GM23338 (cell line): ENCODE measurements around the gene HS6ST1. TPM values are rescaled to one million over a fixed set of nuclear protein-coding genes. Genes with fewer than 3 reads are reported as not detected.
A peak's percentile ranks its signal among the peaks of the same experiment; 100 is the strongest.

ENCODE experiments used
- ATAC-seq: fragments of 200-7000 bp; cut with Tn5 transposase; 3 replicates; pipeline ENCODE4 v1.9.1; 2020
- DNase-seq: peaks from one replicate; pipeline ENCODE4 v3.0.0-alpha.2; 2015; ENCODE audit warnings: low spot score
- H2AFZ ChIP-seq: fragments of 200-600 bp; sonication (generic); 2 replicates; pipeline ENCODE4 v1.8.0; 2016; ENCODE audit warnings: antibody characterized with exemption, mild to moderate bottlenecking, moderate library complexity
- H3F3A ChIP-seq: fragments of 200-600 bp; sonication (generic); replicated peaks from 2 replicates; pipeline ENCODE4 v1.8.0; 2017; ENCODE audit warnings: antibody characterized with exemption, mixed run types, low read depth
- H3K27ac ChIP-seq: fragments of 200-600 bp; sonication (generic); 2 replicates; pipeline ENCODE4 v1.6.1; 2016; ENCODE audit warnings: low read depth
- H3K27me3 ChIP-seq: fragments of 200-600 bp; sonication (generic); 2 replicates; pipeline ENCODE4 v1.8.0; 2016; ENCODE audit warnings: mild to moderate bottlenecking, mixed run types, moderate library complexity; ENCODE audit not compliant: insufficient read depth
- H3K36me3 ChIP-seq: fragments of 200-600 bp; sonication (generic); 2 replicates; pipeline ENCODE4 v1.8.0; 2016; ENCODE audit warnings: mild to moderate bottlenecking; ENCODE audit not compliant: insufficient read depth
- H3K4me1 ChIP-seq: fragments of 200-600 bp; sonication (generic); 2 replicates; pipeline ENCODE4 v1.8.0; 2016; ENCODE audit warnings: mild to moderate bottlenecking, moderate library complexity; ENCODE audit not compliant: insufficient read depth
- H3K4me2 ChIP-seq: fragments of 200-600 bp; sonication (generic); 2 replicates; pipeline ENCODE4 v1.7.1; 2017; ENCODE audit warnings: mixed run types
- H3K4me3 ChIP-seq: fragments of 200-600 bp; sonication (generic); 2 replicates; pipeline ENCODE4 v1.6.1; 2016; ENCODE audit warnings: mixed run types
- H3K79me2 ChIP-seq: fragments of 200-600 bp; sonication (generic); replicated peaks from 2 replicates; pipeline ENCODE4 v1.8.0; 2017; ENCODE audit warnings: mild to moderate bottlenecking; ENCODE audit not compliant: insufficient read depth
- H3K9me2 ChIP-seq: fragments of 200-600 bp; sonication (generic); 2 replicates; pipeline ENCODE4 v1.8.0; 2017; ENCODE audit not compliant: insufficient read depth
- H4K20me1 ChIP-seq: fragments of 200-600 bp; sonication (generic); replicated peaks from 2 replicates; pipeline ENCODE4 v1.8.0; 2017; ENCODE audit warnings: mild to moderate bottlenecking; ENCODE audit not compliant: insufficient read depth
- H3K27ac Mint-ChIP-seq: 2 replicates; pipeline ENCODE4 v1.8.0; 2020; ENCODE audit warnings: inconsistent platforms, mild to moderate bottlenecking, moderate library complexity, mixed read lengths
- H3K27me3 Mint-ChIP-seq: 3 replicates; pipeline ENCODE4 v1.8.0; 2022; ENCODE audit warnings: low read depth, mild to moderate bottlenecking, moderate library complexity, mixed read lengths, inconsistent platforms; ENCODE audit not compliant: insufficient read depth, poor library complexity
- H3K36me3 Mint-ChIP-seq: 3 replicates; pipeline ENCODE4 v1.8.0; 2021; ENCODE audit warnings: low read depth, mild to moderate bottlenecking, inconsistent platforms, moderate library complexity, mixed read lengths
- H3K4me1 Mint-ChIP-seq: 3 replicates; pipeline ENCODE4 v1.8.0; 2020; ENCODE audit warnings: mild to moderate bottlenecking, inconsistent platforms, mixed read lengths
- H3K4me3 Mint-ChIP-seq: 3 replicates; pipeline ENCODE4 v1.8.0; 2021; ENCODE audit warnings: moderate library complexity, mild to moderate bottlenecking, inconsistent platforms, mixed read lengths
- H3K9me3 Mint-ChIP-seq: 3 replicates; pipeline ENCODE4 v1.8.0; 2020; ENCODE audit warnings: moderate library complexity, mild to moderate bottlenecking, inconsistent platforms, mixed read lengths
- CREB1 ChIP-seq: fragments of 250-450 bp; sonication (Bioruptor Pico); IDR thresholded peaks from 2 replicates; pipeline ENCODE4 v1.5.0; 2020; ENCODE audit warnings: low read depth, mild to moderate bottlenecking, moderate library complexity
- EZH2 ChIP-seq: fragments of 200-600 bp; sonication (generic); IDR thresholded peaks from one replicate; pipeline ENCODE4 v1.8.0; 2017; ENCODE audit warnings: antibody characterized with exemption, mild to moderate bottlenecking, low read depth; ENCODE audit not compliant: unreplicated experiment
- EZH2phosphoT487 ChIP-seq: fragments of 200-600 bp; sonication (generic); IDR thresholded peaks from one replicate; pipeline ENCODE4 v1.8.1; 2018; ENCODE audit warnings: antibody characterized with exemption; ENCODE audit not compliant: unreplicated experiment
- JUNB ChIP-seq: IDR thresholded peaks from one replicate; pipeline ENCODE4 v1.6.1; 2016; ENCODE audit warnings: antibody characterized with exemption; ENCODE audit not compliant: unreplicated experiment
- NANOG ChIP-seq: IDR thresholded peaks from 2 replicates; pipeline ENCODE4 v1.6.1; 2016; ENCODE audit warnings: antibody characterized with exemption, borderline replicate concordance
- POLR2AphosphoS5 ChIP-seq: IDR thresholded peaks from 2 replicates; pipeline ENCODE4 v1.6.1; 2016; ENCODE audit warnings: antibody characterized with exemption, low read depth
- ZNF114 ChIP-seq: fragments of 250-450 bp; sonication (Bioruptor Pico); IDR thresholded peaks from 2 replicates; pipeline ENCODE4 v1.5.0; 2020; ENCODE audit warnings: mild to moderate bottlenecking, moderate library complexity
- polyA plus RNA-seq: library from polyadenylated mRNA; unstranded; fragments of >200 nt; fragmentation: Nextera tagmentation; extraction: Ambion mirVana; gene quantifications from 2 replicates; pipeline ENCODE4 v1.2.1, GENCODE V29; 2016
- total RNA-seq: library from RNA; depleted of rRNA; stranded (reverse); fragments of >200 nt; shearing (Covaris generic); gene quantifications from 2 replicates; pipeline ENCODE4 v1.2.3, GENCODE V29; 2014
- TF ChIP-seq, protein P1 (sequence below): IDR thresholded peaks from 2 replicates; pipeline ENCODE4 v1.6.1; 2016; ENCODE audit warnings: antibody characterized with exemption
- TF ChIP-seq, protein P2 (sequence below): IDR thresholded peaks from one replicate; pipeline ENCODE4 v1.6.1; 2018; ENCODE audit warnings: antibody characterized with exemption; ENCODE audit not compliant: unreplicated experiment

HS6ST1 gene
- total and polyA plus RNA-seq, 2 experiments from 2014 or later: 21.1 to 106 TPM

DNA sequence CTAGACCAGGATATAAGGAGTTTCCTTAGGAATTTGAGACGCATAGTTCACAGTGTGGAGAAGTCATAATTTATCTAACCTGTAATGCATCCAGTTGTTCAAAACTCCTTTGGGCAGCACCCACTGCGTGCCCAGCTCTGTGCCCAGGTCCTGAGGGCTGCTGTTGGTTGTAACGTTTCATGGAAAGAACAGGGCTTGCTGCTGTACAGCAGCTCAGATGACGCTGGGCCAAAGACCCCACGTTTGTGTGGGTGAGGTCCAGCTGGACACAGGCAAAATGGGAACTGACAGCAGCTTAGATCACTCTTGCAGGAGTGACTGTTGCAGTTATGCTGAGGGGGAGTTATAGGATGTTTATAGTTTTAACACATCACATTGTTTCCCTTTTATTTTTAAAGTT is 30.0 kb upstream of the HS6ST1 start:
- TF ChIP-seq JUNB (no peak), NANOG (no peak), CREB1 (CRISPR knock-in tag) (no peak), ZNF114 (CRISPR knock-in tag) (no peak), EZH2 (no peak)
- TF ChIP-seq, protein P1, sequence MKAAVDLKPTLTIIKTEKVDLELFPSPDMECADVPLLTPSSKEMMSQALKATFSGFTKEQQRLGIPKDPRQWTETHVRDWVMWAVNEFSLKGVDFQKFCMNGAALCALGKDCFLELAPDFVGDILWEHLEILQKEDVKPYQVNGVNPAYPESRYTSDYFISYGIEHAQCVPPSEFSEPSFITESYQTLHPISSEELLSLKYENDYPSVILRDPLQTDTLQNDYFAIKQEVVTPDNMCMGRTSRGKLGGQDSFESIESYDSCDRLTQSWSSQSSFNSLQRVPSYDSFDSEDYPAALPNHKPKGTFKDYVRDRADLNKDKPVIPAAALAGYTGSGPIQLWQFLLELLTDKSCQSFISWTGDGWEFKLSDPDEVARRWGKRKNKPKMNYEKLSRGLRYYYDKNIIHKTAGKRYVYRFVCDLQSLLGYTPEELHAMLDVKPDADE: no peak
- TF ChIP-seq, protein P2, sequence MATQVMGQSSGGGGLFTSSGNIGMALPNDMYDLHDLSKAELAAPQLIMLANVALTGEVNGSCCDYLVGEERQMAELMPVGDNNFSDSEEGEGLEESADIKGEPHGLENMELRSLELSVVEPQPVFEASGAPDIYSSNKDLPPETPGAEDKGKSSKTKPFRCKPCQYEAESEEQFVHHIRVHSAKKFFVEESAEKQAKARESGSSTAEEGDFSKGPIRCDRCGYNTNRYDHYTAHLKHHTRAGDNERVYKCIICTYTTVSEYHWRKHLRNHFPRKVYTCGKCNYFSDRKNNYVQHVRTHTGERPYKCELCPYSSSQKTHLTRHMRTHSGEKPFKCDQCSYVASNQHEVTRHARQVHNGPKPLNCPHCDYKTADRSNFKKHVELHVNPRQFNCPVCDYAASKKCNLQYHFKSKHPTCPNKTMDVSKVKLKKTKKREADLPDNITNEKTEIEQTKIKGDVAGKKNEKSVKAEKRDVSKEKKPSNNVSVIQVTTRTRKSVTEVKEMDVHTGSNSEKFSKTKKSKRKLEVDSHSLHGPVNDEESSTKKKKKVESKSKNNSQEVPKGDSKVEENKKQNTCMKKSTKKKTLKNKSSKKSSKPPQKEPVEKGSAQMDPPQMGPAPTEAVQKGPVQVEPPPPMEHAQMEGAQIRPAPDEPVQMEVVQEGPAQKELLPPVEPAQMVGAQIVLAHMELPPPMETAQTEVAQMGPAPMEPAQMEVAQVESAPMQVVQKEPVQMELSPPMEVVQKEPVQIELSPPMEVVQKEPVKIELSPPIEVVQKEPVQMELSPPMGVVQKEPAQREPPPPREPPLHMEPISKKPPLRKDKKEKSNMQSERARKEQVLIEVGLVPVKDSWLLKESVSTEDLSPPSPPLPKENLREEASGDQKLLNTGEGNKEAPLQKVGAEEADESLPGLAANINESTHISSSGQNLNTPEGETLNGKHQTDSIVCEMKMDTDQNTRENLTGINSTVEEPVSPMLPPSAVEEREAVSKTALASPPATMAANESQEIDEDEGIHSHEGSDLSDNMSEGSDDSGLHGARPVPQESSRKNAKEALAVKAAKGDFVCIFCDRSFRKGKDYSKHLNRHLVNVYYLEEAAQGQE: no peak
- H3K4me2 ChIP-seq: no peak overlapping the region
- no peaks in the 10 kb centered on the region for H3F3A ChIP-seq
- Mint-ChIP-seq H3K27ac (no peak overlapping the region), H3K9me3 (peaks cover 32% of the 10 kb centered on the region), H3K27me3 (peaks cover 9% of the 10 kb centered on the region), H3K4me1 (peaks cover 10% of the 10 kb centered on the region), H3K36me3 (peaks cover 21% of the 10 kb centered on the region; the same call in 2 of the 3 replicates), H3K4me3 (no peak overlapping the region)
- H3K27me3 ChIP-seq: no peaks in the 10 kb centered on the region
- H3K4me3 ChIP-seq: no peak overlapping the region
- H3K36me3 ChIP-seq: peaks cover 21% of the 10 kb centered on the region
- H3K27ac ChIP-seq: no peak overlapping the region
- H3K4me1 ChIP-seq: no peaks in the 10 kb centered on the region
- H2AFZ ChIP-seq: no peak overlapping the region
- no peaks in the 10 kb centered on the region for H3K79me2 ChIP-seq
- no peaks in the 10 kb centered on the region for H4K20me1 ChIP-seq
- no peaks in the 10 kb centered on the region for H3K9me2 ChIP-seq
- no peak for DNase-seq
- ATAC-seq: no peak

DNA sequence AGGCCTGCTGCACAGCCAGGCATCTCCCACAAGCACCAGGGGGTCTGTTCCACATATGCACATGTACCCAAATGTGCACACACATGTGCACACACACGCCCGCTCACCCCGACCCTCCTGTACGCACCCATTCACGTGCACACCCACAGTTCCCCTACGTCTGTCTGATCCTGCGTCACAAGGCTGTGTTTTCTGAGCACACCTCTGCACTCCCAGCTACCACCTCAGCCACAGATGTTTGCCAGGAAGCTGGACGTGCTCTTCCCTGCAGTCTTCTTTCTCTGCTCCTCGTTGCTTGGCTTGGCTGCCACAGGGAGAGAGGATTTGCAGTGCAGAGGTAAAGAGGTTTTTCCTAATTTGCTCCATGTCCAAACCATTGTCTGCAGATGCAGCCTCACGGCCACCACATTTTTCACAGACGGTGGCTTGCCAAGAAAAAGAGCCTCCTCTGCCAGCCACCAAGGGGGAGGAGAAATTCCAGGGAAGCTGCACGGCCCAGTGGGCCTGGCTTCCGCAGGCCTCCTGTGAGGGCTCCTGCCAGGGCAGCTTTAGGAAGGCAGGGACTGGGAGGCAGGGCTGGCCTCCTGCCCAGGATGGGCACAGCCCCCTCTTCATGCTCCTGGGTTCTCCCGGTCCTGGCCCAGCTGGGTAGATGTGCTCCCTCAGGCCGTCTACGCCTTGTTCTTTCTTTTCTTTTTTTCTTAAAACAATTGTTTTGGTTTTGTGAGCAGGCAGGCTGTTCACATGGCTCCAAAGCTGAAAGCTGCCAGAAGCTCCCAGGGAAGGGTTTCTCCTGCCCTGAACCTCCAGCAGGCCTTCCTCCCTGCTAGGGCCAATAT is 29.3 kb upstream of the HS6ST1 start:
- no peak for DNase-seq
- TF ChIP-seq POLR2AphosphoS5 (no peak), EZH2phosphoT487 (no peak), NANOG (no peak)
- TF ChIP-seq, protein P2: no peak

More for the DNA sequence above, 29.3 kb upstream of the HS6ST1 start:
- Histone ChIP-seq H3K79me2 (no peaks in the 10 kb centered on the region), H3K27ac (no peak overlapping the region), H3K4me1 (no peaks in the 10 kb centered on the region), H3K36me3 (peaks cover 21% of the 10 kb centered on the region), H4K20me1 (no peaks in the 10 kb centered on the region), H3K27me3 (no peaks in the 10 kb centered on the region), H3K4me3 (no peak overlapping the region), H3K4me2 (no peak overlapping the region), H3F3A (no peaks in the 10 kb centered on the region), H2AFZ (peak overlapping the region; percentile 47; the same call in 1 of the 2 replicates), H3K9me2 (no peaks in the 10 kb centered on the region)
- Mint-ChIP-seq H3K27me3 (peaks cover 6% of the 10 kb centered on the region), H3K36me3 (peaks cover 18% of the 10 kb centered on the region; the same call in 2 of the 3 replicates), H3K4me1 (peaks cover 10% of the 10 kb centered on the region), H3K4me3 (no peak overlapping the region), H3K9me3 (peaks cover 30% of the 10 kb centered on the region), H3K27ac (no peak overlapping the region)
- peak; percentile 68 for ATAC-seq
